IMR-90 (cell line): ENCODE data around the gene PRR36. TPM values are rescaled to one million over a fixed set of nuclear protein-coding genes. Genes with fewer than 3 reads are reported as not detected.

Source experiments
- ATAC-seq: fragments of 200-7000 bp; cut with Tn5 transposase; 2 replicates; pipeline ENCODE4 v1.9.1; 2020; ENCODE audit warnings: low read depth, mild to moderate bottlenecking, moderate library complexity
- BruUV-seq: library from RNA; stranded (reverse); fragments of 400-500 nt; replicated peaks from 2 replicates; lab custom pipeline; 2021; lab: Mats Ljungman, UMichigan
- CTCF ChIA-PET: fragments of 300-600 bp; formaldehyde crosslinking; extraction: SDS; loops from one replicate; lab custom pipeline; 2021; ENCODE audit warnings: antibody characterized with exemption; lab: Yijun Ruan, JAX
- POLR2A ChIA-PET: fragments of 300-600 bp; sonication (Branson Sonifier 250); formaldehyde crosslinking; loops from one replicate; lab custom pipeline; 2022; ENCODE audit warnings: antibody characterized with exemption; ENCODE audit not compliant: unreplicated experiment; lab: Charles Lee
- DNase-seq: peaks from one replicate; pipeline ENCODE4 v3.0.0; 2013
- H2AFZ ChIP-seq: replicated peaks from 2 replicates; pipeline ENCODE3; 2013; ENCODE audit warnings: low read length, mild to moderate bottlenecking; ENCODE audit not compliant: poor library complexity
- H2AK5ac ChIP-seq: 2 replicates; pipeline ENCODE4 v1.6.1; 2013; ENCODE audit warnings: low read depth, low read length, inconsistent platforms
- H2AK9ac ChIP-seq: replicated peaks from 2 replicates; pipeline ENCODE3; 2013; ENCODE audit warnings: mild to moderate bottlenecking, low read depth, low read length, moderate library complexity; ENCODE audit not compliant: poor library complexity
- H2BK120ac ChIP-seq: 2 replicates; pipeline ENCODE4 v1.6.1; 2013; ENCODE audit warnings: low read depth, low read length, inconsistent platforms
- H2BK15ac ChIP-seq: 3 replicates; pipeline ENCODE4 v1.6.1; 2013; ENCODE audit warnings: low read depth, low read length, inconsistent platforms
- H2BK20ac ChIP-seq: 2 replicates; pipeline ENCODE4 v1.6.1; 2013; ENCODE audit warnings: low read depth, mild to moderate bottlenecking, inconsistent platforms, low read length, moderate library complexity
- H2BK5ac ChIP-seq: 2 replicates; pipeline ENCODE4 v1.6.1; 2013; ENCODE audit warnings: mild to moderate bottlenecking, low read depth, low read length, inconsistent platforms; ENCODE audit not compliant: poor library complexity, severe bottlenecking
- H3K14ac ChIP-seq: replicated peaks from 2 replicates; pipeline ENCODE4 v1.6.1; 2013; ENCODE audit warnings: low read depth, low read length, inconsistent platforms
- H3K18ac ChIP-seq: 2 replicates; pipeline ENCODE4 v1.6.1; 2013; ENCODE audit warnings: low read depth, low read length, control low read depth
- H3K23ac ChIP-seq: 2 replicates; pipeline ENCODE4 v1.6.1; 2013; ENCODE audit warnings: low read depth, low read length, inconsistent platforms
- H3K27ac ChIP-seq: 2 replicates; pipeline ENCODE4 v1.5.1; 2013; ENCODE audit warnings: mild to moderate bottlenecking, control low read depth, low read length; ENCODE audit not compliant: insufficient read depth
- H3K27me3 ChIP-seq: 2 replicates; pipeline ENCODE4 v1.6.1; 2013; ENCODE audit warnings: low read length; ENCODE audit not compliant: control insufficient read depth, insufficient read depth
- H3K36me3 ChIP-seq: 2 replicates; pipeline ENCODE4 v1.6.1; 2013; ENCODE audit warnings: low read length, mixed read lengths; ENCODE audit not compliant: control insufficient read depth, insufficient read depth
- H3K4ac ChIP-seq: 2 replicates; pipeline ENCODE4 v1.6.1; 2013; ENCODE audit warnings: low read depth, low read length, inconsistent platforms
- H3K4me1 ChIP-seq: 2 replicates; pipeline ENCODE4 v1.6.1; 2013; ENCODE audit warnings: low read length, mixed read lengths; ENCODE audit not compliant: control insufficient read depth, insufficient read depth
- H3K4me2 ChIP-seq: 2 replicates; pipeline ENCODE4 v1.6.1; 2013; ENCODE audit warnings: low read depth, mild to moderate bottlenecking, control low read depth, low read length, moderate library complexity
- H3K4me3 ChIP-seq: 2 replicates; pipeline ENCODE4 v1.5.1; 2013; ENCODE audit warnings: low read depth, mild to moderate bottlenecking, control low read depth, low read length, moderate library complexity; ENCODE audit not compliant: insufficient read depth
- H3K56ac ChIP-seq: 2 replicates; pipeline ENCODE4 v1.6.1; 2013; ENCODE audit warnings: low read length, inconsistent platforms; ENCODE audit not compliant: insufficient read depth; ENCODE audit errors: extremely low read depth
- H3K79me1 ChIP-seq, 2 experiments: 2 replicates each; pipeline ENCODE4 v1.6.1; 2013; ENCODE audit warnings: low read length in 2 of 2, inconsistent platforms in 1 of 2, low read depth in 1 of 2
- H3K9ac ChIP-seq: 2 replicates; pipeline ENCODE4 v1.6.1; 2013; ENCODE audit warnings: low read depth, low read length, control low read depth
- H3K9me1 ChIP-seq: 2 replicates; pipeline ENCODE4 v1.6.1; 2013; ENCODE audit warnings: low read length, inconsistent platforms; ENCODE audit not compliant: insufficient read depth
- H3K9me3 ChIP-seq: 2 replicates; pipeline ENCODE4 v1.6.1; 2013; ENCODE audit warnings: low read length; ENCODE audit not compliant: control insufficient read depth, insufficient read depth
- H4K20me1 ChIP-seq: 2 replicates; pipeline ENCODE4 v1.6.1; 2013; ENCODE audit warnings: low read length, inconsistent platforms; ENCODE audit not compliant: insufficient read depth
- H4K5ac ChIP-seq: 2 replicates; pipeline ENCODE4 v1.6.1; 2013; ENCODE audit warnings: mild to moderate bottlenecking, low read depth, low read length, control low read depth
- H4K8ac ChIP-seq, 2 experiments: 2 replicates each; pipeline ENCODE4 v1.6.1; 2013; ENCODE audit warnings: low read depth in 2 of 2, low read length in 2 of 2, control low read depth in 1 of 2, inconsistent platforms in 1 of 2
- H4K91ac ChIP-seq: 2 replicates; pipeline ENCODE4 v1.6.1; 2013; ENCODE audit warnings: low read depth, low read length, inconsistent platforms; ENCODE audit not compliant: insufficient read depth
- BHLHE40 ChIP-seq: fragments of 150-350 bp; IDR thresholded peaks from 2 replicates; pipeline ENCODE4 v1.6.1; 2016; ENCODE audit warnings: mild to moderate bottlenecking, low read depth, low read length
- CEBPB ChIP-seq: IDR thresholded peaks from 2 replicates; pipeline ENCODE4 v1.6.1; 2012; ENCODE audit warnings: low read depth, low read length, improper control_type of control experiment
- MAFK ChIP-seq: IDR thresholded peaks from 2 replicates; pipeline ENCODE4 v1.6.1; 2012; ENCODE audit warnings: low read depth, low read length, improper control_type of control experiment
- MXI1 ChIP-seq: IDR thresholded peaks from 2 replicates; pipeline ENCODE4 v1.6.1; 2012; ENCODE audit warnings: low read depth, mild to moderate bottlenecking, low read length, moderate library complexity, borderline replicate concordance
- NFE2L2 ChIP-seq: fragments of 150-350 bp; IDR thresholded peaks from 2 replicates; pipeline ENCODE4 v1.6.1; 2016; ENCODE audit warnings: low read depth, mild to moderate bottlenecking, low read length
- RAD21 ChIP-seq: IDR thresholded peaks from 2 replicates; pipeline ENCODE4 v1.6.1; 2012; ENCODE audit warnings: low read length, improper control_type of control experiment
- RCOR1 ChIP-seq: IDR thresholded peaks from 2 replicates; pipeline ENCODE4 v1.6.1; 2012; ENCODE audit warnings: mild to moderate bottlenecking, low read length, improper control_type of control experiment; ENCODE audit not compliant: insufficient replicate concordance
- RFX5 ChIP-seq: IDR thresholded peaks from 2 replicates; pipeline ENCODE4 v1.8.0; 2012; ENCODE audit warnings: low read depth, mild to moderate bottlenecking, low read length, moderate library complexity
- SMC3 ChIP-seq: fragments of 150-350 bp; IDR thresholded peaks from 2 replicates; pipeline ENCODE4 v1.6.1; 2016; ENCODE audit warnings: low read depth, mild to moderate bottlenecking, antibody characterized with exemption, low read length, moderate library complexity
- WGBS, 2 experiments: methylation state at CpG; one replicate each; pipeline versions ENCODE4 v1.1.5 to v1.1.7; 2013; ENCODE audit warnings: missing lambda C conversion rate in 2 of 2; ENCODE audit not compliant: insufficient read length in 1 of 2; ENCODE audit errors: extremely low coverage in 2 of 2; 5-methylcytosine and 5-hydroxymethylcytosine counted together
- dilution Hi-C: fragments of 300-500 bp; cut with HindIII; formaldehyde crosslinking; loops from one replicate; pipeline ENCODE4 v1.14.3; 2018; ENCODE audit warnings: low sequenced_read_pairs; ENCODE audit not compliant: unreplicated experiment
- in situ Hi-C: fragments of 300-500 bp; cut with MboI; formaldehyde crosslinking; loops from 3 replicates; pipeline ENCODE4 v1.14.3; 2019; ENCODE audit warnings: low sequenced_read_pairs, inconsistent platforms, mixed read lengths
- intact Hi-C: fragments of 100-400 bp; cut with micrococcal nuclease; formaldehyde crosslinking; loops from 2 replicates; pipeline ENCODE4 v1.10.0; 2022
- polyA plus RNA-seq, 3 experiments: library from polyadenylated mRNA; depleted of rRNA; stranded (reverse); fragments of >200 nt; gene quantifications; 2 replicates each; pipeline ENCODE4 v1.2.3, GENCODE V29; 2012; ENCODE audit warnings: low replicate concordance in 1 of 3
- total RNA-seq: library from RNA; depleted of rRNA; stranded (reverse); fragments of >200 nt; gene quantifications from 2 replicates; pipeline ENCODE4 v1.2.3, GENCODE V29; 2012
- TF ChIP-seq, protein P1 (sequence below): conservative IDR thresholded peaks from 2 replicates; pipeline ENCODE4 v1.5.1; 2012; ENCODE audit warnings: mild to moderate bottlenecking, low read depth, low read length, improper control_type of control experiment

Gene PRR36
- total and polyA plus RNA-seq, 2 of the 4 experiments (the other 2 are of a cell fraction), result 0.02 TPM; not detected in 1

DNA sequence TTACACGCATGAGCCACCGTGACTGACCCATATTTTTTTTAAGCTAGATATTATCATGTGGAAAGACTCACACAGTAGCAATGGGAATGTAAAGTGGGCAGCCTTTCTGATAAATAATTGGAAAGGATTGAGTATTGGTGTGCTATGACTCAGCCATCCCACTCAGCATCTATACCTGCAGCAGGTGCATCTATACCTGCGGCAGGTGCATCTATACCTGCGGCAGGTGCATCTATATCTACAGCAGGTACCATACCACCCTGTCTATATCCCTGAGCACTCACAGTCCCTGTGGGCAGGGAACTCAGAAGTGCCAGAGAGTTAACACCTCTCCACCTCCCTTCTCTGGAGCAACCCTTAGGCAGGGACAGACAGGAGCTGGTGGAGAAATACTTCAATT is 8.9 kb upstream of the PRR36 start (continued):
- TF ChIP-seq SMC3 (no peak), CEBPB (no peak), NFE2L2 (no peak)

DNA sequence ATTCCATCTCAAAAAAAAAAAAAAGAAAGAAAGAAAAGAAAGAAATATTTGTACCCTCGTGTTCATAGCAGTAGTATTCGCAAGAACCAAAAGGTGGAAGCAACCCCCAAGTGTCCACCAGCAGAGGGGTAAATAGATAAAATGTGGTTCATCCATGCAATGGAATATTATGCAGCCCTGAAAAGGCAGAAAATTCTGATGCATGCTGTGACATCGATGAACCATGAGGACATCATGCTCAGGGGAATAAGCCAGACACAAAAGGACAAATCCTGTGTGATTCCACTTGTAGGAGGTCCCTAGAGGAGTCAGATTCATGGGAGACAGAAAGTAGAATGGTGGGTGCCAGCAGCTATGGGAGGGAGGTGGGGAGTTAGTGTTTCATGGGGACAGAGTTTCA is 7.7 kb upstream of the PRR36 start:
- in situ Hi-C loops (no loop called here), intact Hi-C loops (no loop called here), dilution Hi-C loops (no loop called here)
- Histone ChIP-seq H3K18ac (no peak overlapping the region), H2AK5ac (no peak overlapping the region), H3K4me2 (no peak overlapping the region), H3K4ac (no peak overlapping the region), H2BK15ac (no peak overlapping the region), H4K20me1 (no peaks in the 10 kb centered on the region), H2BK20ac (no peak overlapping the region), H4K8ac (no peak overlapping the region), H3K36me3 (no peaks in the 10 kb centered on the region), H3K56ac (no peak overlapping the region), H3K27ac (no peak overlapping the region), H3K27me3 (no peaks in the 10 kb centered on the region), H3K9me1 (no peaks in the 10 kb centered on the region), H3K4me3 (no peak overlapping the region), H3K14ac (no peak overlapping the region), H3K79me1 (no peaks in the 10 kb centered on the region), H2AK9ac (no peak overlapping the region), H2AFZ (no peak overlapping the region), H4K5ac (no peak overlapping the region), H2BK5ac (no peak overlapping the region), H4K91ac (no peak overlapping the region), H3K9me3 (no peaks in the 10 kb centered on the region), H3K4me1 (no peaks in the 10 kb centered on the region), H3K9ac (no peak overlapping the region), H2BK120ac (no peak overlapping the region), H3K23ac (no peak overlapping the region)
- no peak for ATAC-seq
- POLR2A ChIA-PET, result no interaction called here
- CTCF ChIA-PET, result no interaction called here
- WGBS, 2 experiments, result 75% methylated on average over 1 of the region's 3 CpGs; no CpG with 5 or more reads in 1 of the 2 experiments
- DNase-seq, result no peak
- TF ChIP-seq RCOR1 (no peak), MAFK (no peak), RFX5 (no peak), BHLHE40 (no peak), CEBPB (no peak), MXI1 (no peak), RAD21 (no peak), NFE2L2 (no peak)
- TF ChIP-seq, protein P1, sequence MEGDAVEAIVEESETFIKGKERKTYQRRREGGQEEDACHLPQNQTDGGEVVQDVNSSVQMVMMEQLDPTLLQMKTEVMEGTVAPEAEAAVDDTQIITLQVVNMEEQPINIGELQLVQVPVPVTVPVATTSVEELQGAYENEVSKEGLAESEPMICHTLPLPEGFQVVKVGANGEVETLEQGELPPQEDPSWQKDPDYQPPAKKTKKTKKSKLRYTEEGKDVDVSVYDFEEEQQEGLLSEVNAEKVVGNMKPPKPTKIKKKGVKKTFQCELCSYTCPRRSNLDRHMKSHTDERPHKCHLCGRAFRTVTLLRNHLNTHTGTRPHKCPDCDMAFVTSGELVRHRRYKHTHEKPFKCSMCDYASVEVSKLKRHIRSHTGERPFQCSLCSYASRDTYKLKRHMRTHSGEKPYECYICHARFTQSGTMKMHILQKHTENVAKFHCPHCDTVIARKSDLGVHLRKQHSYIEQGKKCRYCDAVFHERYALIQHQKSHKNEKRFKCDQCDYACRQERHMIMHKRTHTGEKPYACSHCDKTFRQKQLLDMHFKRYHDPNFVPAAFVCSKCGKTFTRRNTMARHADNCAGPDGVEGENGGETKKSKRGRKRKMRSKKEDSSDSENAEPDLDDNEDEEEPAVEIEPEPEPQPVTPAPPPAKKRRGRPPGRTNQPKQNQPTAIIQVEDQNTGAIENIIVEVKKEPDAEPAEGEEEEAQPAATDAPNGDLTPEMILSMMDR, result no peak
- BruUV-seq, result no TSS peak
